Measurements from ENCODE around the gene P2RY14. TPM values are rescaled to one million over a fixed set of nuclear protein-coding genes. Genes with fewer than 3 reads are reported as not detected.

The P2RY14 gene
- total RNA-seq, 4 donors from 2014 or later, result 0.60 to 11.3 (median 7.2) TPM; not detected in 1

DNA sequence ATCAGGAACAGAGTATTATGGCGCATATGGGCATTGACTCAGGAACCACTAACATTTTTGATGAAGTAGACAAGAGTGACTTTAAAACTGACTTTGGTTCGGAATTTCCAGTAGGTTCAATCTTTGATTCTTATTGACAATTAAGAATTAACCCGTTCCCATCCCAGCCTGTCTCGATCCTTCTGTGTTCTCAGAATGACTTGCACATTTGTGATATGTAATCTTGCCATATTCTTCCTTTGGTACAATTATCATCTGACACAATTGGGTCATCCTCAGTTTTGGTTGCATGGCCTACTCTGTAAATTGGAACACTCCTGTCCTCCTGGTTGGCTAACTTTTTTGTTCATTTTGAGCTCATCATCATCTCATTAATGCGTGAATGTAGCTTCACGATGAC, 85.8 kb downstream of the P2RY14 start:
- Histone ChIP-seq H3K27me3 (no peaks in the 10 kb centered on the region), H3K27ac (no peak overlapping the region), H3K4me3 (no peak overlapping the region), H3K9me3 (no peaks in the 10 kb centered on the region), H3K4me1 (no peaks in the 10 kb centered on the region), H3K36me3 (no peaks in the 10 kb centered on the region)
- WGBS, 2 donors (ENCODE audit: low coverage in 1 of 2), result 92 to 95% methylated on average over 5 to 6 of the region's 6 CpGs
- TF ChIP-seq POLR2AphosphoS5 (IDR thresholded peaks at IDR 0.05), result no peak
- TF ChIP-seq CTCF (IDR thresholded peaks at IDR 0.05), result no peak
- TF ChIP-seq POLR2A (IDR thresholded peaks at IDR 0.05), result no peak
- no peak for TF ChIP-seq EP300 (IDR thresholded peaks at IDR 0.05; ENCODE audit: low read depth)
- intact Hi-C loops (cut with DNase I; ENCODE audit: low total_unique reads) (no loop called here), in situ Hi-C loops (cut with MboI; ENCODE audit: low pct_ligation_motif_present in 1 of 4, low pct_unique_long_range_greater_than_20kb in 1 of 4, low sequenced_read_pairs in 3 of 4) (no loop called here)
- DNase-seq, result no peak

DNA sequence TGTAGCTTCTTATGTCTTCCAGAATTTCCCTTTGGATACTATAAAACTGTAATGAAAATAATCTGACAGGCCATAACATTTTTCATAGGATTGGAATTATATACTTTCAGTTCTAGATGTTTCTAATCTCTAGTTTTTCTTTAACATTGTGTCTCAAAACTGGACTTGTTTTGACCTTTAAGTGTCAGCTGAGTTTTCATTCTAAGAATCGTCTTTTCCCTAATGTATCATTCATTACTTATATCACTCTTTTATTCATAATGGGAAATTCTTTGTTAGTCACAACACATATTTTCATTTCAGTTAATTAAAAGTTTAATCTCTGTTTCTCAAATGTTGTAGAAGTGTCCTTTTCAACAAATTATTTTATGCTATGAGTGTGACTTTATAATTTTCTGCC, 87.2 kb downstream of the P2RY14 start:
- H3K4me3 ChIP-seq, result no peak overlapping the region
- no peak overlapping the region for H3K27ac ChIP-seq
- WGBS, 2 donors (ENCODE audit: low coverage in 1 of 2), result 63 to 80% methylated on average over 1 of the region's 1 CpG
- in situ Hi-C loops (cut with MboI; ENCODE audit: low pct_ligation_motif_present in 1 of 4, low pct_unique_long_range_greater_than_20kb in 1 of 4, low sequenced_read_pairs in 3 of 4), result no loop called here
- no peak for TF ChIP-seq POLR2A (IDR thresholded peaks at IDR 0.05)
- no peak for TF ChIP-seq CTCF (IDR thresholded peaks at IDR 0.05)
- TF ChIP-seq EP300 (IDR thresholded peaks at IDR 0.05; ENCODE audit: low read depth), result no peak
- no peak for TF ChIP-seq POLR2AphosphoS5 (IDR thresholded peaks at IDR 0.05)
- DNase-seq, result no peak
- intact Hi-C loops (cut with DNase I; ENCODE audit: low total_unique reads), result no loop called here
- H3K9me3 ChIP-seq, result no peaks in the 10 kb centered on the region
- H3K27me3 ChIP-seq, result no peaks in the 10 kb centered on the region
- H3K36me3 ChIP-seq, result no peaks in the 10 kb centered on the region
- no peaks in the 10 kb centered on the region for H3K4me1 ChIP-seq

- no peak for TF ChIP-seq EP300 (IDR thresholded peaks at IDR 0.05; ENCODE audit: low read depth)
- peak in 1 of 3 donors; percentile 39 for TF ChIP-seq POLR2AphosphoS5 (IDR thresholded peaks at IDR 0.05)
- Histone ChIP-seq H3K4me3 (no peak overlapping the region), H3K4me1 (peaks cover 0 to 11% (median 5%) of the 10 kb centered on the region in 4 donors), H3K36me3 (no peaks in the 10 kb centered on the region), H3K9me3 (no peaks in the 10 kb centered on the region), H3K27ac (no peak overlapping the region), H3K27me3 (no peaks in the 10 kb centered on the region)
- 70 to 94% methylated on average over 4 to 5 of the region's 5 CpGs for WGBS, 2 donors (ENCODE audit: low coverage in 1 of 2)
- DNase-seq, result no peak
- intact Hi-C loops (cut with DNase I; ENCODE audit: low total_unique reads) (no loop called here), in situ Hi-C loops (cut with MboI; ENCODE audit: low pct_ligation_motif_present in 1 of 4, low pct_unique_long_range_greater_than_20kb in 1 of 4, low sequenced_read_pairs in 3 of 4) (no loop called here)
These were observed 95.1 kb downstream of the P2RY14 start for GRCh38 chr3:151183265-151183671.

GRCh38 chr3:151182349-151183079, 95.8 kb downstream of the P2RY14 start:
- Histone ChIP-seq H3K4me1 (peaks cover 0 to 12% (median 6%) of the 10 kb centered on the region in 4 donors), H3K9me3 (no peaks in the 10 kb centered on the region), H3K4me3 (no peak overlapping the region), H3K36me3 (no peaks in the 10 kb centered on the region), H3K27me3 (no peaks in the 10 kb centered on the region), H3K27ac (no peak overlapping the region)
- DNase-seq, result no peak
- intact Hi-C loops (cut with DNase I; ENCODE audit: low total_unique reads) (no loop called here), in situ Hi-C loops (cut with MboI; ENCODE audit: low pct_ligation_motif_present in 1 of 4, low pct_unique_long_range_greater_than_20kb in 1 of 4, low sequenced_read_pairs in 3 of 4) (no loop called here)
- WGBS, 2 donors (ENCODE audit: low coverage in 1 of 2), result 77 to 79% methylated on average over 4 to 5 of the region's 5 CpGs
- TF ChIP-seq POLR2AphosphoS5 (IDR thresholded peaks at IDR 0.05) (no peak), EP300 (IDR thresholded peaks at IDR 0.05; ENCODE audit: low read depth) (no peak), CTCF (IDR thresholded peaks at IDR 0.05) (no peak), POLR2A (IDR thresholded peaks at IDR 0.05) (no peak)

Measured in transverse colon (tissue), 4 donors.